A549 (cell line): ENCODE measurements around the gene PFDN6.

Source experiments
- CHD2 ChIP-seq: fragments of 150-350 bp; IDR thresholded peaks from 2 replicates; pipeline ENCODE4 v1.6.1; 2014; ENCODE audit warnings: low read length; ENCODE audit not compliant: partially characterized antibody
- CTCF ChIP-seq: fragments of >200 bp; sonication (Bioruptor Twin); formaldehyde crosslinking; IDR thresholded peaks from 3 replicates; pipeline ENCODE4 v1.5.1; 2016
- ESRRA ChIP-seq: fragments of 150-350 bp; IDR thresholded peaks from 2 replicates; pipeline ENCODE4 v1.6.1; 2014; ENCODE audit warnings: mild to moderate bottlenecking, low read length, borderline replicate concordance
- JUNB ChIP-seq: fragments of >200 bp; sonication (Bioruptor Twin); formaldehyde crosslinking; IDR thresholded peaks from 2 replicates; pipeline ENCODE4 v1.6.1; 2016
- MAFK ChIP-seq: fragments of 450-650 bp; IDR thresholded peaks from 2 replicates; pipeline ENCODE4 v1.6.1; 2014; ENCODE audit not compliant: partially characterized antibody
- POLR2A ChIP-seq: IDR thresholded peaks from 2 replicates; pipeline ENCODE4 v1.6.1; 2012; ENCODE audit warnings: mild to moderate bottlenecking, low read length
- POLR2AphosphoS2 ChIP-seq: conservative IDR thresholded peaks from 2 replicates; pipeline ENCODE4 v1.6.1; 2012; ENCODE audit warnings: low read length, improper control_type of control experiment, inconsistent platforms
- SMC3 ChIP-seq: fragments of >200 bp; sonication (Bioruptor Twin); formaldehyde crosslinking; IDR thresholded peaks from 3 replicates; pipeline ENCODE4 v1.6.1; 2018; ENCODE audit warnings: inconsistent platforms
- USF2 ChIP-seq: fragments of 450-650 bp; IDR thresholded peaks from 2 replicates; pipeline ENCODE4 v1.6.1; 2014; ENCODE audit warnings: antibody characterized with exemption
- ZSCAN20 ChIP-seq: fragments of 250-450 bp; sonication (Bioruptor Pico); IDR thresholded peaks from 2 replicates; pipeline ENCODE4 v1.8.0; 2022; ENCODE audit warnings: mild to moderate bottlenecking, moderate library complexity

- no peak for TF ChIP-seq POLR2A
- TF ChIP-seq USF2 = no peak
- no peak for TF ChIP-seq JUNB
- no peak for TF ChIP-seq CTCF
- TF ChIP-seq SMC3 = no peak
- no peak for TF ChIP-seq MAFK
- TF ChIP-seq POLR2AphosphoS2 = no peak
- TF ChIP-seq ZSCAN20 (CRISPR knock-in tag) = no peak
- no peak for TF ChIP-seq ESRRA
- no peak for TF ChIP-seq CHD2
These were observed 1.1 kb upstream of the PFDN6 start for GRCh38 chr6:33288141-33288920.
